ENCODE data around the gene RASAL3.

The RASAL3 gene

DNA sequence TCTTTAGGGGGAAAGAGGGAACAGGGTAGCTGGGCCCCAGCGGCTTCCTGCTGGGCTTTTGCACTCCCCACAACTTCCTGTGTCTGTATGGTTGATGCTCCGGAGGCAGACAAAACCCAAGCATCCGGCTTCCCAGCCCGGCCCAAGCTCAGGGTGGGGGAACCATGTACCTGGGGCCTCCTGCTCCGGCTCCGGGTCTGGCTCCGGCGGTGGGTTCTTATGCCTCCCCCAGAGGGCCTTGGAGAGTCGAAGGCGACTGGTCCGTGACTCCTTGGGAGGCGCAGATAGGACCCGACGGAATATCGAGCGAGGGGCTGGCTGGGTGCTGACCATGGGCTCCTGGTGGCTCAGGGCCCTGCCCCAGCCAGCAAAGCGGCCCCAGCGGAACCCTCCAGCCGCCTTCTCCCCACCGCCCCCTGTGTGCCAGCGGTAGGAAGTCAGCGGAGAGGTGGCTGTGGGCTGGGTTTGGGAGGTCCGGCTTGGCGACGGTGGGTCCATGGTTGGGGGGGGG, 428 bp downstream of the RASAL3 start:
- Mint-ChIP-seq H3K36me3 (peaks cover 17 to 28% of the 10 kb centered on the region in 2 donors), H3K4me3 (peak overlapping the region; percentile 93 to 95), H3K27me3 (peaks cover 6% of the 10 kb centered on the region in 2 donors), H3K27ac (peak overlapping the region; percentile 96), H3K4me1 (peaks cover 25 to 50% of the 10 kb centered on the region in 2 donors), H3K9me3 (no peaks in the 10 kb centered on the region)
- ATAC-seq (replicated peaks) = peak; percentile 85 to 87
- DNase-seq = peak; percentile 65

DNA sequence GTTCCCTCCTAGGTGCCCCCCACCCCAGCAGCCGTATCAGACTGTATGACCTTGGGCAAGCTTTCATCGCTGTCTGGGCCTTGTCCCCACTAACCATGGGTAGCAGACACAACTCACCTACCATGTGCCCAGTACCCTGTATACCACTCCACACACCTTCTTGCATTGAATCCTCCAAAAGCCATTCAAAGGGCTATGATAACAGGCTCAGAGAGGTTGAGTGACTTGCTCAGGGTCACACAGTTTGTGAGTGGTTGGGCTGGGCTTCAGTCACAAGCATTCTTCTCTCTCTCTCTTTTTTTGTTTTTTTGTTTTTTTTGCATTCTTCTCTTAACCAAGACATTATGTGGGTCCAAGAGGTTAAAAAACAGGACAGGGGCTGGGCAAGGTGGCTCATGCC, 2.6 kb downstream of the RASAL3 start:
- Mint-ChIP-seq H3K9me3 (no peaks in the 10 kb centered on the region), H3K4me3 (no peak overlapping the region), H3K4me1 (peaks cover 14 to 38% of the 10 kb centered on the region in 2 donors), H3K36me3 (peaks cover 23 to 27% of the 10 kb centered on the region in 2 donors), H3K27ac (peak overlapping the region; percentile 59), H3K27me3 (no peaks in the 10 kb centered on the region)
- DNase-seq = no peak
- no peak for ATAC-seq (replicated peaks)

DNA sequence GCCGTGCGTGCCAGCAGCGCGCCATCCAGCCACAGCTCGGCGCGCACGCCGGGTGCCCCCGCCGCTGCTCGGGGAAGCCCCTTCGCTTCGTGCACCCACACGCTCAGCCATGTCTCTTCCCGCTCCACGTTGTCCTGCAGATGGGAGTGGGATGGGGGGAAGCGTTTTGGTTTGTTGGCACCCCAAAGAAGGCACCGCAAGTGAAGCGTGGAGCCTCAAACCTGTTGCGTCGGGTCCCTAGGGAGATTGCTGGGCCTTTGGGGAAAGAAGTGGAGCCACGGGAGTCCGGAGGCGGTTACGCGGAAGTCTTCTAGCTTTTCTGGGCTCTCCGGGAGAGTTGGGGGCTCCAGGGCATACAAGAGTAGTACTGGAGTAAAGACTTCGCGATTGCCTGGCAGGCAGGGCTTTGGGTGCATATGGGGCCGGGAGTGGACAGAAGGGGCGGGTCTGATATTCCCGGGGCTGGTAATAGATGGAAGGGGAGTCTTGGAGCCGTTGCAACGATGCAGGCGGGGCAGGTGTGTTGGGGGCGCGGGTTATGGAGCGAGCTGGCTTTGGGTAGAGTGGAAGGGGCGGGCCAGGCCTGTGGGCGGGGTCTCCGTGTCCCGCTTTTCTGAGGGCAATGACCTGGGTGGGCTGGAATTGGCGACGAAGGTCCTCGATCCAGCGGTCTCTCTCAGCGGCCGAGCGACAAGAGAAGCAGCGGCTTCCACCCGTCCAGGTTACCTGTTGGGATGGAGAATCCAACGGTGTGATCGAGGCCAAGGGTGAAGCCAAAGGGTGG, 6.5 kb downstream of the RASAL3 start:
- Mint-ChIP-seq H3K27me3 (no peaks in the 10 kb centered on the region), H3K27ac (peak overlapping the region; percentile 74), H3K4me1 (peaks cover 6 to 20% of the 10 kb centered on the region in 2 donors), H3K36me3 (peaks cover 57 to 58% of the 10 kb centered on the region in 2 donors), H3K9me3 (no peaks in the 10 kb centered on the region), H3K4me3 (no peak overlapping the region)
- no peak for DNase-seq
- ATAC-seq (replicated peaks) = no peak

DNA sequence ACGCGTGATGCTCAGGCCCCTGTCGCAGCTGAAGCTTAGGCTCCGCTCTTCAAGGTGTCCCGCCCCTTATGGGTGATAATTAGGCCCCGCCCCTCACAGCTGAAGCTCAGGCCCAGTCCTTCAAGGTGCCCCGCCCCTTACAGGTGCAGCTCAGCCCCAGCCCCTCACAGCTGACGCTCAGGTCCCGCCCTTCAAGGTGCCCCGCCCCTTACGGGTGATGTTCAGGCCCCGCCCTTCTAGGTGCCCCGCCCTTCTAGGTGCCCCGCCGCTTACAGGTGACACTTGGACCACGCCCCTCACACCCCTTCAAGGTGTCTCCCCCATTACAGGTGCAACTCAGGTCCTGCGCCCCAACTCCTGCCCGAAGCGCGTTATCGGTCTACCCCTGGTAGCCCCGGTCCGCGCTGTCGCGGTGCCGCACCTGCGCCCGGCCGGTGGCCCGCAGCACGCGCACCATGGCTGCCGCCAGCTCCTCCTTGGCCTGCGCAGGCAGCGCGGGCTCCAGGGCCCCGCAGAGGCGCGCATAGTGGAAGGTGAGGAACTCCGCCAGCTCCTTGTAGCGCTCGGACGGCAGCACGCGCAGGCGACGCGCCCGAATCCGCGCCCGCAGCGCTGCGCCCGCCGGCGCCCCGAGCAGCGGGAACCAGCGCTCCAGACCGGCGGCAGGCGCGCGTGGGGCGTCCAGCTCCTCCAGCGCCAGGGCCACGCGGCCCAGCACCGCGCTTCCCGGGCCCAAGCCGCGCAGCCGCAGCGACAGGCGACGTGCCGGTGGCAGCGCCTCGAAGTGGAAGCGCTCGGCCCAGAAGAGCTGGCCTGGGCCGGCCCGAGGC, 7.3 kb downstream of the RASAL3 start:
- ATAC-seq (replicated peaks) (peak; percentile 44 to 54), DNase-seq (no peak)
- H3K27me3 Mint-ChIP-seq = no peaks in the 10 kb centered on the region
- H3K4me1 Mint-ChIP-seq = peaks cover 4 to 13% of the 10 kb centered on the region in 2 donors
- H3K27ac Mint-ChIP-seq = no peak overlapping the region
- H3K4me3 Mint-ChIP-seq = no peak overlapping the region
- H3K9me3 Mint-ChIP-seq = no peaks in the 10 kb centered on the region
- H3K36me3 Mint-ChIP-seq = peaks cover 59 to 63% of the 10 kb centered on the region in 2 donors

DNA sequence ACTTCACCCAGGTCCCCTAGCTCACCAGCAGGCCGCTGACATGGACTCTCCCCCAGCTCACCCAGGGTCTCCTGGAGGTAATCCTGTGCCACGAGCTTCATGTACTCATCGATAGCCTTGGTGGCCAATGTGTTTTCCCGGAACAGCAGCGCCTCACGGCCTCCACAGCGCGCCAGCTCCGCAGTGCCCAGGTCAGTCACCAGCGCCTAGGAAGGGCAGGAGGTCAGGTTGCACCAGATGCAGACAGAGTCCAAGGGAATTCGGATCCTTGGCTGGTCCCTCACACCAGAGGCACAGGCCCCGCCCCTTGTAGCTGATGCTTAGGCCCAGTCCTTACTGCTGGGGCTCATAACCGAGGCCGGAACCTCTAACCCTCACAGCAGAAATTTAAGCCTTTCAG, 7.9 kb downstream of the RASAL3 start:
- no peaks in the 10 kb centered on the region for H3K27me3 Mint-ChIP-seq
- DNase-seq (no peak), ATAC-seq (replicated peaks) (no peak)
- no peak overlapping the region for H3K27ac Mint-ChIP-seq
- H3K9me3 Mint-ChIP-seq = no peaks in the 10 kb centered on the region
- H3K4me1 Mint-ChIP-seq = peaks cover 6 to 7% of the 10 kb centered on the region in 2 donors
- H3K4me3 Mint-ChIP-seq = no peak overlapping the region
- H3K36me3 Mint-ChIP-seq = peaks cover 58 to 64% of the 10 kb centered on the region in 2 donors

DNA sequence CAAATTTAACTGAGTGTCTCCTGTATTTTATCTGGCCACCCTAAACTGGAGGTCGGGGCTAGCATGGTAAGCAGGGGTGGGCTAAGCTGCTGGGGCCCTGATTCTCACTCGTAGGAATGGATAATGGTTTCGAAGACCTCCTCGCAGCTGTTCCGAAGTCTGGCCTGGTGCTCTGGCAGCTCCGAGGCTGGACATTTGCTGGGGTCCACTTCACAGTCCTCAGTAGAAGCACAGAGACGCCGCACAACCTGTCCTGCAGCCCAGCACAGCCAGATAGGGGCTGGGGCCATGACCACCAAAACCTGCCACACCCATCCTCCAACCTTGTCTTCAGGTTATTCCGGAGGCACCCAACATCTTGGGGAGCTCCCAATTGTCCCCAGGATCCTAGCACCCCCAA, 8.3 kb downstream of the RASAL3 start:
- Mint-ChIP-seq H3K4me3 (no peak overlapping the region), H3K27ac (no peak overlapping the region), H3K4me1 (peaks cover 6 to 8% of the 10 kb centered on the region in 2 donors), H3K36me3 (peaks cover 57 to 67% of the 10 kb centered on the region in 2 donors), H3K27me3 (no peaks in the 10 kb centered on the region), H3K9me3 (peaks cover 0 to 1% of the 10 kb centered on the region in 2 donors)
- ATAC-seq (replicated peaks) = no peak
- no peak for DNase-seq

DNA sequence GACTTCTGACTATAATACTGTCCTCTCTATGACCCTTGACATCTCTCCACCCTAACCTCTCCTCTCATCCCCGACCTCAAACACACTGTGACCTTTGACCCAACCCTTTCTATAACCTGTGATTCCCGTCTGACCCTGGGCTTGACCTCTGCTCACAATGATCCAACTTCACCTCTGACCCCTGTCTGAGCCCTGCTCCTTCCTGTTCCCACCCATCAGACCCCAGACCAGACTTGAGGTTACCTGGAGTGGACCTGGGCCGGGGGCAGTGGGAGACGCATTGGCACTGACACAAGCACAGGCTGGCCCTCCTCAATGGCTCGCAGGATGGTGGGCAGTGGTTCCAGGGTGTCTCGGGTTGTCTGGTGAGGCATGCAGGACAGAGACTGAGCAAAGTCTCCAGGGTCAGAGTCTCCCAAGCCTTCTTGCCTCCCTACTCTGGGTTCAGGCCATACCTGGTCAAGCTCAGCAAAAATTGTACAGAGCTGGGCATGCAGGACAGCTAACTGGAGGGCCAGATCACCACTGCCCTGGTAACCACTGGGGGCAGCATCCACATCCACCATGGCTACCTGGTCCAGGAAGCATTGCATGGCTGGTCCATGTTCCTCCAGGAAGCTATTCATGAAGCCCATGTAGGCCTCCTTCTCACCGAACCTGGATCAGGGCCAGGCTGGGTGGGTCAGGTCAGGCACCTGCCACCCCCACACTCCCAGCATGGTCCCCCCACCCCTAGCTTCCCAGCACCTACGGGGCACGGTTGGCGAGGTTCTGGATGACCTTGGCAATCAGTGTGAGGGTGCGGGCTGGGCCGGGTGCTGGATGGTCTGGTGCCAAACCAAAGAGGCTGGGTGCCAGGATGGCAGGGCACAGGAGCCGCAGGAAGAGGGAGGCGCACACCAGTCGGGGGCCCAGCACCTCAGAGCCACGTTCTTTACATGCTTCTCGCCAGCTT, 10.2 kb downstream of the RASAL3 start:
- Mint-ChIP-seq H3K4me3 (no peak overlapping the region), H3K9me3 (peaks cover 3 to 10% of the 10 kb centered on the region in 2 donors), H3K4me1 (peaks cover 13 to 15% of the 10 kb centered on the region in 2 donors), H3K27me3 (no peaks in the 10 kb centered on the region), H3K27ac (peak overlapping the region; percentile 75), H3K36me3 (peaks cover 55 to 68% of the 10 kb centered on the region in 2 donors)
- ATAC-seq (replicated peaks) = no peak
- DNase-seq = no peak

DNA sequence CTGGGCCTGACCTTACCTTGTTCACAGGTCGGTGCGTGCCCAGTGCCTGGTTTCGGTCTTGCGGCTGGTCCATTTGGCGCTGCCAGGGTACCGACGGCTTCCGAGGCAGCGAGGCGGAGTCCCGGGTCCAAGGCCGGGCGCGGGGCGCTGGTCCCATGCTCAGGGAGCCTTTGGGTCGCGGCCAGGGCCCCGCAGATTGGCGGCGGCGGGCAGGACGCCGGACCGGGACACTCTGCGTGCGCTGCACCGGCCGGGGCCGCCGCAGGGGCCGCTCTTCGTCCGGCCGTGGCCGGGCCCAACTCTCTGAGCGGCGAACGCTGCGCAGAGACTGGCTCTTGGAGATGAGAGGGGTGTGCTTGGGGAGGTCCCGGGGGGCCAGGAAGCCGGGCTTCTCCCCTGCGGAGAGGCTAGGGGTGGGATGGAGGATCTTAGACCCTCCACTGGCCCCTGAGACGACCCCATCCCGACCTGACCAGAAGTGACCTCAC, 11.2 kb downstream of the RASAL3 start:
- Mint-ChIP-seq H3K27ac (no peak overlapping the region), H3K4me3 (no peak overlapping the region), H3K27me3 (no peaks in the 10 kb centered on the region), H3K36me3 (peaks cover 54 to 73% of the 10 kb centered on the region in 2 donors), H3K4me1 (peaks cover 22% of the 10 kb centered on the region in 2 donors), H3K9me3 (peaks cover 3 to 10% of the 10 kb centered on the region in 2 donors)
- no peak for DNase-seq
- ATAC-seq (replicated peaks) = no peak

DNA sequence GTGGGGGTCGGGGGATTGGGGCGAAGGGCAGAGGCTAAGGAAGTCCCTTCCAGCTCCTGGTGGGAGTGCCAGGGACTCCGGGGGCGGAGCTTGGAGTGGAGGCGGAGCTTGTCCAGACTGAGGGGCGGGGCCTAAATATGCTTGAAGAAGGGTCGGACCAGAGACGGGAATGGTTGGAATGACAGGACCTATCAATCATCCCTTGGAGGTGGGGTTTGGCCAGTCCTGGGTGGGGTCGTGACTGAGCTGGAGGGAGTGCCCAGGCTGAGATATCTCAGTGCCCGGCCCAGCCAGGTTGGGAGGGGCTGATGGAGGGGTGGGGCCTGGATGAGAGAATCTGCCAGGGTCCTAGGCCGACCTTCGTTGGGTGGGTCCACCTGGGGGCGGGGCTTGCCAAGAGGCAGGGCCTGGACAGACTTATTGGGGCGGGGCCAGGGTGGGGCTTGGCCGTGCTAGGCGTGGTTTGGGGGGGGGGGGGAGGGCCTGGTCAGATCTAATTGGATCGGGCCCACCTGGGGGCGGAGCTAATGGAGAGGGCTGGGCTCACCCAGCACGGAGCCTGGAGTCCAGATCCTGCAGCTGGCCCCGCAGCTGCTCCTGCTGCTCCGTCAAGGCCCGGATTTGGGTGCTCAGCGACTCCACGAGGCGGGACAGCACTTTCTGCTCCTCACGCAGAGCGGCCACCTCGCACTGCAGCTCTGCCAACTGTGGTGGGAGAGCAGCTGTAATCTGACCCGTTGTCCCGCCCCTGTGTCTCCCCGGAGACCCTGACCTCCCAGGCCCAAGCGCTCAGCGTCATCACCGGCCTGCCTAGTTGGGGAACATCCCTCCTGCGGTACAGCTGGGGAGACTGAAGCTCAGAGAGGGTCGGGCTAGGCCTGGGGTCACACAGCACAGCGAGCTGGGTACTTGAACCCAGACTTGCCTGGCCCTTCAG, 12.0 kb downstream of the RASAL3 start:
- Mint-ChIP-seq H3K4me3 (no peak overlapping the region), H3K9me3 (peaks cover 3 to 10% of the 10 kb centered on the region in 2 donors), H3K4me1 (peaks cover 17 to 18% of the 10 kb centered on the region in 2 donors), H3K27me3 (no peaks in the 10 kb centered on the region), H3K27ac (peak overlapping the region; percentile 56), H3K36me3 (peaks cover 48 to 68% of the 10 kb centered on the region in 2 donors)
- DNase-seq = no peak
- ATAC-seq (replicated peaks) = no peak

DNA sequence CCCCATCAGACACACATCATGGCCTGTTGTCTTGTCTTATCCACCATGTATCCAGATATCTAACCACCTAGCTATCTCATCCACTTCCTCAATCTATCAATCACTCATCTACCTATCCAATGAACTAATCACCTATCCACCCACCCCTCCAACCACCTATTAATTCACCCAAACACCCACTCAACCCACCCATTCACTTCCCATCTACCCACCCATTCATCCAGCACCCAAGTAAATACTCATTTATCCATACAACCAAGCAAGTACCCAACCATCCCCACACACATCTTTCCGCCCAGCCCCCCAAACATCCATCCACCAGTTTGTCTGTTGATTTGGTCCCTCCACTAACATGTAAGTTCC, 13.8 kb downstream of the RASAL3 start:
- peaks cover 3 to 10% of the 10 kb centered on the region in 2 donors for H3K9me3 Mint-ChIP-seq
- DNase-seq = no peak
- no peaks in the 10 kb centered on the region for H3K27me3 Mint-ChIP-seq
- H3K4me3 Mint-ChIP-seq = peak overlapping the region; percentile 78 to 81
- no peak for ATAC-seq (replicated peaks)
- H3K4me1 Mint-ChIP-seq = peaks cover 17 to 21% of the 10 kb centered on the region in 2 donors
- peak overlapping the region; percentile 92 for H3K27ac Mint-ChIP-seq
- H3K36me3 Mint-ChIP-seq = peaks cover 34 to 54% of the 10 kb centered on the region in 2 donors

DNA sequence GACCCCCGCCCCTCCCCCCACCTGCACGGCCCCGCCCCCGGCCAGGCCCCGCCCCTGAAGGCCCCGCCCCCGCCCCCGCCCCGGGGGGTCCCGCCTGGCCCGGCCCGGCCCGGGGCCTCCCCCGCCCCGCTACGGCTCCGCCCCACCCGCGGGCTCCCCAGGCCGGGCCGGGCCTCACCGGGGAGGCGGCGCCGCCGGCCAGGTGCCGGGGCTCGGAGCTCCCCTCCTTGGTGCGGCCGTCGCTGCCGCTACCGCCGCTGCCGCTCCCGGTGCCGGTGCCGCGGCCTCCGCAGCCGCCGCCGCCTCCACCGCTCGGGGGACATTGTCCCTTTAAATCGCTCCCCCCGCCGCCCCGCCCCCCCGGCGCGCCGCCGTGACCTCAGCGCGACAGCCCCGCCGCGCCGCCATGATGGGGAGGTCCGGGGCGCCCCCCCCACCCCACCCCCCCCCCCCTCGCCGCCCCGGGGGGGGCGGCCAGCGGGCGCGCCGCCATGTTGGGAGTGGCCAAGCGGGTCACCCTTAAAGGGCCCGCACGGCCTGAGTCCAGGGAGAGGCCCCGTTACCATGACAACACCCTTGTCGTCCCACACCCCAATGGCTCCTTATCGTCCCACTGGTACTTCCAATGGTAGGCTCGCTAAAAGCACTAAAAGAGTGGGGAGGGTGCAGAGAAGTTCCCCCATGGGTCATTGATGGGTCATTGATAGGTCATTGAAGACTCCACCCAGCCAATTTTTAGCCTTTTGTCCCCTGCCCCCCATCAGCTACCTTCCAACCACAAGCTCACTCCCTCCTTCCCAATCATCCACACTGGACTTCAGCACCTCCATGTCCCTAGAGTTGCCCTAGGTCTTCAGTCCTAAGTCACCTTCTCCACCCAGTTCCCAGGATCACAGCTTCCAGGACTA, 14.5 kb downstream of the RASAL3 start, which contains the start of gene WIZ:
Gene WIZ, minus strand, starts transcription at position 337 of the 908 bp plus-strand sequence. CDS start 1,649 bp downstream, outside the sequence.
- Mint-ChIP-seq H3K4me1 (peaks cover 17 to 21% of the 10 kb centered on the region in 2 donors), H3K27ac (peak within 1 kb of the TSS; percentile 92), H3K36me3 (peaks cover 29 to 48% of the 10 kb centered on the region in 2 donors), H3K9me3 (peaks cover 3 to 10% of the 10 kb centered on the region in 2 donors), H3K27me3 (no peaks in the 10 kb centered on the region), H3K4me3 (peak within 1 kb of the TSS; percentile 78 to 83)
- DNase-seq = peak; percentile 80
- peak; percentile 74 to 81 for ATAC-seq (replicated peaks)

Measured in stimulated activated naive B cell treated with anti-CD40 and anti-IgM and Interleukin-4, amounts not matched to agents 10 μg/mL and 1 μg/mL and 100 μg/mL, for 72 hours (primary cell).